H1 (cell line): ENCODE results near the gene NCOA1. TPM values are rescaled to one million over a fixed set of nuclear protein-coding genes. Genes with fewer than 3 reads are reported as not detected.

Experiments
- CTCF ChIA-PET: fragments of 300-600 bp; sonication (Branson Sonifier 250); formaldehyde crosslinking; loops from one replicate; lab custom pipeline; 2021; ENCODE audit not compliant: partially characterized antibody; lab: Charles Lee
- POLR2A ChIA-PET: fragments of 300-600 bp; sonication (Branson Sonifier 250); formaldehyde crosslinking; loops from one replicate; lab custom pipeline; 2021; ENCODE audit warnings: inconsistent platforms; ENCODE audit not compliant: partially characterized antibody; lab: Charles Lee
- DNase-seq, 2 experiments: peaks; one replicate each; pipeline versions ENCODE4 v3.0.0 to v3.0.0-alpha.2; 2010 to 2022; ENCODE audit warnings: low spot score in 2 of 2, low read depth in 1 of 2, mixed read lengths in 1 of 2
- FAIRE-seq: peaks from 2 replicates; lab custom pipeline; 2011; peaks lifted over from hg19 to GRCh38; lab: Jason Lieb, UNC
- H2AFZ ChIP-seq: 2 replicates; pipeline ENCODE4 v1.8.1; 2012; ENCODE audit warnings: low read length, inconsistent platforms
- H2AK5ac ChIP-seq: 2 replicates; pipeline ENCODE4 v1.6.1; 2013; ENCODE audit warnings: low read depth, low read length
- H2BK120ac ChIP-seq: replicated peaks from 2 replicates; pipeline ENCODE3; 2013; ENCODE audit warnings: low read depth, low read length, inconsistent platforms
- H2BK12ac ChIP-seq: 2 replicates; pipeline ENCODE4 v1.6.1; 2013; ENCODE audit warnings: low read depth, low read length
- H2BK15ac ChIP-seq: 2 replicates; pipeline ENCODE4 v1.6.1; 2013; ENCODE audit warnings: low read length
- H2BK20ac ChIP-seq: 2 replicates; pipeline ENCODE4 v1.6.1; 2013; ENCODE audit warnings: low read length
- H2BK5ac ChIP-seq: 2 replicates; pipeline ENCODE4 v1.6.1; 2013; ENCODE audit warnings: low read depth, low read length
- H3K14ac ChIP-seq: 2 replicates; pipeline ENCODE4 v1.6.1; 2013; ENCODE audit warnings: inconsistent platforms; ENCODE audit not compliant: insufficient read length
- H3K18ac ChIP-seq: 2 replicates; pipeline ENCODE4 v1.6.1; 2013; ENCODE audit warnings: low read length; ENCODE audit errors: extremely low read depth
- H3K23ac ChIP-seq: 2 replicates; pipeline ENCODE4 v1.6.1; 2013; ENCODE audit warnings: inconsistent platforms; ENCODE audit not compliant: insufficient read length
- H3K23me2 ChIP-seq: 2 replicates; pipeline ENCODE4 v1.6.1; 2013; ENCODE audit warnings: low read depth, low read length
- H3K27ac ChIP-seq: 2 replicates; pipeline ENCODE4 v1.6.1; 2011; ENCODE audit warnings: low read depth, low read length, inconsistent platforms
- H3K27me3 ChIP-seq, 4 experiments: replicated peaks in 1 of 4; 1 replicate in 1 of 4; 2 replicates in 3 of 4; pipeline versions ENCODE4 v1.6.1 to v1.8.1; 2011 to 2013; ENCODE audit warnings: low read length in 3 of 4, mild to moderate bottlenecking in 3 of 4, inconsistent platforms in 2 of 4, mixed read lengths in 2 of 4, moderate library complexity in 1 of 4; ENCODE audit not compliant: control insufficient read depth in 3 of 4, insufficient read depth in 3 of 4; ENCODE audit errors: extremely low read depth in 1 of 4
- H3K36me3 ChIP-seq, 4 experiments: 2 replicates each; pipeline versions ENCODE4 v1.6.1 to v1.8.1; 2011 to 2013; ENCODE audit warnings: mild to moderate bottlenecking in 4 of 4, low read length in 3 of 4, moderate library complexity in 2 of 4, control low read depth in 1 of 4, inconsistent platforms in 1 of 4; ENCODE audit not compliant: insufficient read depth in 4 of 4, control insufficient read depth in 2 of 4
- H3K4ac ChIP-seq: replicated peaks from 2 replicates; pipeline ENCODE3; 2013; ENCODE audit warnings: low read length, low read depth, mixed read lengths, inconsistent platforms; ENCODE audit not compliant: insufficient read length
- H3K4me1 ChIP-seq, 4 experiments: replicated peaks in 1 of 4; 1 replicate in 1 of 4; 2 replicates in 3 of 4; pipeline versions ENCODE4 v1.6.1 to v1.8.1; 2011 to 2013; ENCODE audit warnings: low read length in 3 of 4, inconsistent platforms in 2 of 4, mixed read lengths in 1 of 4; ENCODE audit not compliant: insufficient read depth in 4 of 4, control insufficient read depth in 3 of 4
- H3K4me2 ChIP-seq, 2 experiments: 2 replicates each; pipeline versions ENCODE4 v1.6.1 to v1.8.1; 2011 to 2013; ENCODE audit warnings: low read depth in 2 of 2, low read length in 2 of 2, control low read depth in 1 of 2, inconsistent platforms in 1 of 2, mild to moderate bottlenecking in 1 of 2; ENCODE audit not compliant: insufficient read depth in 1 of 2
- H3K4me3 ChIP-seq, 4 experiments: fragments of 200-600, 300-600 bp in 1 of 4; sonication (generic), shearing (Covaris generic), sonication (Bioruptor Twin) in 1 of 4; 2 replicates each; pipeline versions ENCODE4 v1.5.1 to v1.8.1; 2011 to 2016; ENCODE audit warnings: low read length in 4 of 4, low read depth in 3 of 4, control low read depth in 2 of 4, inconsistent platforms in 2 of 4, mild to moderate bottlenecking in 2 of 4, mixed read lengths in 1 of 4, moderate library complexity in 1 of 4; ENCODE audit not compliant: insufficient read depth in 2 of 4; ENCODE audit errors: extremely low read depth in 1 of 4
- H3K56ac ChIP-seq: replicated peaks from 2 replicates; pipeline ENCODE3; 2013; ENCODE audit warnings: low read depth, mild to moderate bottlenecking, mixed read lengths, low read length, inconsistent platforms; ENCODE audit not compliant: insufficient read length
- H3K79me1 ChIP-seq: 2 replicates; pipeline ENCODE4 v1.6.1; 2013; ENCODE audit warnings: low read depth, low read length, control low read depth
- H3K79me2 ChIP-seq, 2 experiments: 2 replicates each; pipeline versions ENCODE4 v1.6.1 to v1.8.1; 2012 to 2013; ENCODE audit warnings: low read length in 2 of 2, mild to moderate bottlenecking in 2 of 2, inconsistent platforms in 1 of 2; ENCODE audit not compliant: insufficient read depth in 2 of 2, control insufficient read depth in 1 of 2
- H3K9ac ChIP-seq, 4 experiments: replicated peaks in 1 of 4; 1 replicate in 1 of 4; 2 replicates in 3 of 4; pipeline versions ENCODE4 v1.6.1 to v1.8.1; 2011 to 2013; ENCODE audit warnings: low read depth in 3 of 4, low read length in 3 of 4, control low read depth in 2 of 4, mild to moderate bottlenecking in 2 of 4, moderate library complexity in 2 of 4, inconsistent platforms in 1 of 4; ENCODE audit errors: extremely low read depth in 1 of 4
- H3K9me3 ChIP-seq, 2 experiments: 2 replicates each; pipeline versions ENCODE4 v1.6.1 to v1.8.1; 2012 to 2013; ENCODE audit warnings: mild to moderate bottlenecking in 2 of 2, moderate library complexity in 2 of 2, control low read depth in 1 of 2, inconsistent platforms in 1 of 2, low read depth in 1 of 2, low read length in 1 of 2, mixed read lengths in 1 of 2; ENCODE audit not compliant: insufficient read depth in 2 of 2
- H4K20me1 ChIP-seq, 2 experiments: replicated peaks in 1 of 2; 2 replicates each; pipeline versions ENCODE3 to v1.8.1; 2011 to 2013; ENCODE audit warnings: inconsistent platforms in 2 of 2, low read length in 2 of 2, mild to moderate bottlenecking in 1 of 2; ENCODE audit not compliant: insufficient read depth in 2 of 2, control insufficient read depth in 1 of 2
- H4K5ac ChIP-seq: 2 replicates; pipeline ENCODE4 v1.6.1; 2013; ENCODE audit warnings: low read length, low read depth, mixed read lengths, inconsistent platforms; ENCODE audit not compliant: insufficient read length
- H4K8ac ChIP-seq: 2 replicates; pipeline ENCODE4 v1.8.0; 2013; ENCODE audit warnings: mild to moderate bottlenecking, moderate library complexity, low read length, inconsistent platforms; ENCODE audit not compliant: insufficient read depth; ENCODE audit errors: extremely low read depth
- H4K91ac ChIP-seq: replicated peaks from 2 replicates; pipeline ENCODE3; 2013; ENCODE audit warnings: low read length, mixed read lengths, inconsistent platforms; ENCODE audit not compliant: insufficient read length
- CTBP2 ChIP-seq: IDR thresholded peaks from 2 replicates; pipeline ENCODE4 v1.7.0; 2011; ENCODE audit warnings: borderline replicate concordance, mild to moderate bottlenecking, moderate library complexity, mixed read lengths, low read length; ENCODE audit not compliant: insufficient read depth, insufficient read length
- FOSL1 ChIP-seq: IDR thresholded peaks from 2 replicates; pipeline ENCODE4 v1.6.1; 2011; ENCODE audit warnings: mild to moderate bottlenecking, low read depth, low read length, moderate library complexity; ENCODE audit not compliant: insufficient read depth
- POLR2A ChIP-seq, 2 experiments: IDR thresholded peaks; 1 replicate in 1 of 2; 2 replicates in 1 of 2; pipeline ENCODE4 v1.6.1; 2011; ENCODE audit warnings: low read depth in 2 of 2, low read length in 2 of 2, mild to moderate bottlenecking in 2 of 2; ENCODE audit errors: control extremely low read depth in 1 of 2
- POU5F1 ChIP-seq: IDR thresholded peaks from 2 replicates; pipeline ENCODE4 v1.6.1; 2011; ENCODE audit warnings: low read depth, mild to moderate bottlenecking, low read length, moderate library complexity
- SIN3A ChIP-seq, 2 experiments: IDR thresholded peaks in 1 of 2; conservative IDR thresholded peaks in 1 of 2; 2 replicates each; pipeline ENCODE4 v1.6.1; 2011 to 2012; ENCODE audit warnings: low read length in 2 of 2, improper control_type of control experiment in 1 of 2, low read depth in 1 of 2, mild to moderate bottlenecking in 1 of 2
- SIX5 ChIP-seq: IDR thresholded peaks from 2 replicates; pipeline ENCODE4 v1.6.1; 2011; ENCODE audit warnings: mild to moderate bottlenecking, low read depth, low read length
- SUZ12 ChIP-seq: fragments of 200-600 bp; sonication (generic); IDR thresholded peaks from 2 replicates; pipeline ENCODE4 v1.6.1; 2012; ENCODE audit warnings: mild to moderate bottlenecking, inconsistent platforms, low read length, moderate library complexity, mixed read lengths
- TAF1 ChIP-seq: IDR thresholded peaks from 2 replicates; pipeline ENCODE4 v1.6.1; 2011; ENCODE audit warnings: mild to moderate bottlenecking, low read depth, low read length
- YY1 ChIP-seq: IDR thresholded peaks from 2 replicates; pipeline ENCODE4 v1.6.1; 2011; ENCODE audit warnings: low read depth, mild to moderate bottlenecking, low read length
- ZNF274 ChIP-seq: IDR thresholded peaks from 2 replicates; pipeline ENCODE4 v1.7.0; 2012; ENCODE audit warnings: low read length, borderline replicate concordance; ENCODE audit errors: extremely low read depth
- WGBS, 2 experiments: shearing (Covaris generic) in 1 of 2; methylation state at CpG; one replicate each; pipeline versions ENCODE4 v1.1.6 to v1.1.7; 2013 to 2015; ENCODE audit warnings: low lambda C conversion rate in 2 of 2, mixed read lengths in 2 of 2, inconsistent platforms in 1 of 2, low coverage in 1 of 2, missing lambda C conversion rate in 1 of 2; ENCODE audit not compliant: insufficient replicate concordance in 2 of 2, insufficient coverage in 1 of 2, insufficient read length in 1 of 2; ENCODE audit errors: extremely low coverage in 1 of 2, missing lambda C conversion rate in 1 of 2; 5-methylcytosine and 5-hydroxymethylcytosine counted together
- polyA plus RNA-seq, 7 experiments: library from polyadenylated mRNA; depleted of rRNA in 3 of 7; stranded (reverse) in 5 of 7; unstranded in 2 of 7; fragments of >200 nt in 5 of 7; fragments of 200-250 nt in 2 of 7; gene quantifications; 1 replicate in 5 of 7; 2 replicates in 1 of 7; 4 replicates in 1 of 7; pipeline versions ENCODE4 v1.2.1 to v1.2.3, GENCODE V29; 2011 to 2013; ENCODE audit warnings: missing spikeins in 2 of 7, mixed read lengths in 2 of 7
- total RNA-seq: library from RNA; stranded (reverse); fragmentation: NEBNext Ultra II Directional; extraction: Animal tissue kit (Norgen Biotek cat#: 25700); gene quantifications from 2 replicates; pipeline ENCODE4 v1.2.1, GENCODE V29; 2021

Gene NCOA1
- total and polyA plus RNA-seq, 2 of the 8 experiments (the other 6 are each of a cell fraction or from before 2014, with no cell fraction given) = 12.8 to 17.9 TPM

DNA sequence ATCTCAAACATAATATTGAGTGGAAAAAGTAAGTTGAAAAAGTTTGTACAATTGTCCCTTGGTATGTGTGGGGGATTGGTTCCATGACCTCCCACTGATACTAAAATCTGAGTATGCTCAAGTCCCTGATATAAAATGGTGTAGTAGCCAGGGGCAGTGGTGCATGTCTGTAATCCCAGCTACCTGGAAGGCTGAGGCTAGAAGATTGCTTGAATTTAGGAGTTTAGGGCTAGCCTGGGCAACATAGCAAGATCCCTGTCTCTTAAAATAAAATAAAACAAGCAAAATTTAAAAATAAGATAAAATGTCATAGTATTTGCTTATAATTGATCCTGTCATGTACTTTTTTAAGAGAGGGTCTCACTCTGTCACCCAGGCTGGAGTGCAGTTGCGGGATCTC is 180.2 kb downstream of the NCOA1 start:
- no peak for TF ChIP-seq ZNF274
- TF ChIP-seq SIX5 = no peak
- no peak for TF ChIP-seq SUZ12
- no peak for TF ChIP-seq POU5F1
- TF ChIP-seq POLR2A (IDR thresholded peaks at IDR 0.05; ENCODE audit: control extremely low read depth in 1 of 2, low read depth in 2 of 2, low read length in 2 of 2) = no peak
- TF ChIP-seq SIN3A (conservative IDR thresholded peaks at IDR 0.05 in 1 of 2, IDR thresholded peaks at IDR 0.05 in 1 of 2; ENCODE audit: low read depth in 1 of 2, low read length in 2 of 2) = no peak
- no peak for TF ChIP-seq TAF1
- TF ChIP-seq YY1 = no peak
- TF ChIP-seq CTBP2 = no peak
- TF ChIP-seq FOSL1 = no peak
- Histone ChIP-seq H2AK5ac (no peak overlapping the region), H4K5ac (no peak overlapping the region), H3K4me3 (no peak overlapping the region), H3K18ac (no peak overlapping the region), H3K14ac (no peak overlapping the region), H3K23me2 (no peaks in the 10 kb centered on the region), H2BK120ac (no peak overlapping the region), H2BK12ac (no peak overlapping the region), H3K9me3 (no peaks in the 10 kb centered on the region), H3K36me3 (no peaks in the 10 kb centered on the region), H2AFZ (no peak overlapping the region), H3K4ac (no peak overlapping the region), H3K9ac (no peak overlapping the region), H2BK5ac (no peak overlapping the region), H2BK20ac (no peak overlapping the region), H2BK15ac (no peak overlapping the region), H3K79me2 (no peaks in the 10 kb centered on the region), H4K91ac (no peak overlapping the region), H3K56ac (no peak overlapping the region), H3K4me1 (no peaks in the 10 kb centered on the region; a peak in 1 of 7 replicates), H3K23ac (no peak overlapping the region), H3K27me3 (no peaks in the 10 kb centered on the region), H4K8ac (no peak overlapping the region), H3K79me1 (no peaks in the 10 kb centered on the region), H3K4me2 (no peak overlapping the region), H4K20me1 (peaks cover 0 to 2% of the 10 kb centered on the region in 2 experiments), H3K27ac (no peak overlapping the region)
- ChIA-PET CTCF (no interaction called here), POLR2A (no interaction called here)
- FAIRE-seq (no peak), DNase-seq (no peak)
- WGBS, 2 experiments = 100% methylated on average over 1 of the region's 1 CpG; no CpG with 5 or more reads in 1 of the 2 experiments
